ENCODE measurements around the gene CRLF2. TPM values are rescaled to one million over a fixed set of nuclear protein-coding genes. Genes with fewer than 3 reads are reported as not detected.
A peak's percentile ranks its signal among the peaks of the same experiment; 100 is the strongest.
"Not testable (repeated sequence)": the region's sequence is repeated elsewhere in the genome, so short reads cannot be mapped to it uniquely, and the experiment has no call there.

CRLF2 gene
- total RNA-seq, 4 donors from 2014 or later: not detected

- DNase-seq: no peak
- Histone ChIP-seq H3K4me3 (no peak overlapping the region), H3K9me3 (no peaks in the 10 kb centered on the region), H3K27ac (no peak overlapping the region), H3K36me3 (no peaks in the 10 kb centered on the region), H3K4me1 (no peaks in the 10 kb centered on the region), H3K27me3 (no peaks in the 10 kb centered on the region)
- intact Hi-C loops (cut with DNase I; ENCODE audit: low total_unique reads): no loop called here
- TF ChIP-seq POLR2A (IDR thresholded peaks at IDR 0.05) (no peak), CTCF (IDR thresholded peaks at IDR 0.05) (no peak)
These were observed 36.0 kb upstream of the CRLF2 start for GRCh38 chrX:1248331-1249061.

- H3K4me1 ChIP-seq: no peaks in the 10 kb centered on the region
- no peak overlapping the region for H3K27ac ChIP-seq
- intact Hi-C loops (cut with DNase I; ENCODE audit: low total_unique reads): no loop called here
- no peak overlapping the region for H3K4me3 ChIP-seq
- peak; percentile 23 to 54 (median 36) for TF ChIP-seq CTCF (IDR thresholded peaks at IDR 0.05)
- TF ChIP-seq POLR2A (IDR thresholded peaks at IDR 0.05): no peak
- no peaks in the 10 kb centered on the region for H3K27me3 ChIP-seq
- peak; percentile 22 to 25 for DNase-seq
- no peaks in the 10 kb centered on the region for H3K36me3 ChIP-seq
- no peaks in the 10 kb centered on the region for H3K9me3 ChIP-seq
These were observed 34.4 kb upstream of the CRLF2 start for GRCh38 chrX:1246816-1247215.

GRCh38 chrX:1244164-1245076 lies 32.0 kb upstream of the CRLF2 start:
- no peaks in the 10 kb centered on the region for H3K27me3 ChIP-seq
- H3K27ac ChIP-seq: no peak overlapping the region
- H3K4me3 ChIP-seq: no peak overlapping the region
- H3K4me1 ChIP-seq: no peaks in the 10 kb centered on the region
- no peak for DNase-seq
- no peaks in the 10 kb centered on the region for H3K9me3 ChIP-seq
- H3K36me3 ChIP-seq: no peaks in the 10 kb centered on the region
- intact Hi-C loops (cut with DNase I; ENCODE audit: low total_unique reads): no loop called here
- TF ChIP-seq CTCF (IDR thresholded peaks at IDR 0.05) (no peak), POLR2A (IDR thresholded peaks at IDR 0.05) (no peak)

GRCh38 chrX:1242891-1243402 lies 30.5 kb upstream of the CRLF2 start:
- intact Hi-C loops (cut with DNase I; ENCODE audit: low total_unique reads): no loop called here
- Histone ChIP-seq H3K4me3 (no peak overlapping the region), H3K36me3 (no peaks in the 10 kb centered on the region), H3K27ac (no peak overlapping the region), H3K4me1 (no peaks in the 10 kb centered on the region), H3K9me3 (no peaks in the 10 kb centered on the region), H3K27me3 (no peaks in the 10 kb centered on the region)
- DNase-seq: no peak
- TF ChIP-seq CTCF (IDR thresholded peaks at IDR 0.05) (no peak), POLR2A (IDR thresholded peaks at IDR 0.05) (no peak)

GRCh38 chrX:1240551-1240950 lies 28.1 kb upstream of the CRLF2 start:
- DNase-seq; H3K36me3 ChIP-seq; H3K9me3 ChIP-seq; H3K27me3 ChIP-seq; intact Hi-C loops (cut with DNase I; ENCODE audit: low total_unique reads); H3K4me3 ChIP-seq; H3K27ac ChIP-seq; H3K4me1 ChIP-seq: not testable (repeated sequence)
